GM21723 (cell line): Measurements from ENCODE around the gene TSN.
"Not testable (repeated sequence)": the region's sequence is repeated elsewhere in the genome, so short reads cannot be mapped to it uniquely, and the experiment has no call there.

ENCODE experiments used
- ATAC-seq: cut with Tn5 transposase; IDR thresholded peaks from one replicate; pipeline ENCODE4 v1.9.1; 2021; ENCODE audit warnings: mild to moderate bottlenecking, moderate library complexity; ENCODE audit not compliant: unreplicated experiment

The TSN gene

GRCh38 chr2:121755237-121756111 lies at the start of gene TSN:
TSN (plus strand) TSS chr2:121755651; CDS start chr2:121755780, 129 bp downstream.
- ATAC-seq, result peak; percentile 100

- no peak for ATAC-seq
Observed at GRCh38 chr2:121705958-121706357, 49.5 kb upstream of the TSN start.

GRCh38 chr2:121707344-121707919 lies 48.0 kb upstream of the TSN start:
- no peak for ATAC-seq

GRCh38 chr2:121707920-121708361 lies 47.5 kb upstream of the TSN start:
- ATAC-seq, result no peak

GRCh38 chr2:121709776-121710469 lies 45.5 kb upstream of the TSN start:
- ATAC-seq, result no peak

GRCh38 chr2:121710470-121711170 lies 44.8 kb upstream of the TSN start:
- ATAC-seq, result no peak

- not testable (repeated sequence) for ATAC-seq
Observed at GRCh38 chr2:121711481-121711880, 44.0 kb upstream of the TSN start.

- ATAC-seq, result no peak
Observed at GRCh38 chr2:121716126-121716525, 39.3 kb upstream of the TSN start.

- ATAC-seq, result no peak
Observed at GRCh38 chr2:121717529-121717928, 37.9 kb upstream of the TSN start.

GRCh38 chr2:121721926-121722325 lies 33.5 kb upstream of the TSN start:
- ATAC-seq, result no peak

- ATAC-seq, result no peak
Observed at GRCh38 chr2:121722479-121722878, 33.0 kb upstream of the TSN start.

- ATAC-seq, result no peak
Observed at GRCh38 chr2:121723316-121723715, 32.1 kb upstream of the TSN start.

- ATAC-seq, result no peak
Observed at GRCh38 chr2:121727332-121727731, 28.1 kb upstream of the TSN start.

GRCh38 chr2:121727950-121728349 lies 27.5 kb upstream of the TSN start:
- ATAC-seq, result no peak

GRCh38 chr2:121731366-121731765 lies 24.1 kb upstream of the TSN start:
- ATAC-seq, result no peak

GRCh38 chr2:121734544-121734943 lies 20.9 kb upstream of the TSN start:
- not testable (repeated sequence) for ATAC-seq

- no peak for ATAC-seq
Observed at GRCh38 chr2:121735518-121736074, 19.9 kb upstream of the TSN start.

GRCh38 chr2:121736140-121736461 lies 19.4 kb upstream of the TSN start:
- ATAC-seq, result no peak

- peak; percentile 96 for ATAC-seq
Observed at GRCh38 chr2:121736462-121737336, 18.8 kb upstream of the TSN start, which contains the start of gene NIFK. NIFK (minus strand) TSS chr2:121736875; CDS start chr2:121736850, 25 bp downstream.

- ATAC-seq, result no peak
Observed at GRCh38 chr2:121740973-121741372, 14.5 kb upstream of the TSN start.
